Panc1 (cell line): ENCODE results near the gene CUL5. TPM values are rescaled to one million over a fixed set of nuclear protein-coding genes. Genes with fewer than 3 reads are reported as not detected.

Experiments used
- ATAC-seq: fragments of 200-7000 bp; cut with Tn5 transposase; 2 replicates; pipeline ENCODE4 v1.9.1; 2020; ENCODE audit warnings: mild to moderate bottlenecking, moderate library complexity
- BruUV-seq: library from RNA; stranded (reverse); fragments of 400-500 nt; replicated peaks from 2 replicates; lab custom pipeline; 2021; lab: Mats Ljungman, UMichigan
- CTCF ChIA-PET: fragments of 300-600 bp; sonication (Branson Sonifier 250); formaldehyde crosslinking; loops from one replicate; lab custom pipeline; 2022; ENCODE audit warnings: antibody characterized with exemption; lab: Charles Lee
- POLR2A ChIA-PET: fragments of 300-600 bp; sonication (Branson Sonifier 250); formaldehyde crosslinking; loops from one replicate; lab custom pipeline; 2022; ENCODE audit warnings: antibody characterized with exemption; lab: Charles Lee
- DNase-seq: peaks from one replicate; pipeline ENCODE4 v3.0.0-alpha.2; 2010; ENCODE audit warnings: low read depth, low spot score
- H3K27ac ChIP-seq: 2 replicates; pipeline ENCODE4 v1.5.1; 2011; ENCODE audit warnings: mild to moderate bottlenecking, low read length, inconsistent platforms
- H3K27me3 ChIP-seq: fragments of 200-500 bp; sonication (Bioruptor generic); 2 replicates; pipeline ENCODE4 v1.6.0; 2014; ENCODE audit warnings: low read length, inconsistent platforms; ENCODE audit not compliant: control insufficient read depth, insufficient read depth
- H3K36me3 ChIP-seq: fragments of 200-500 bp; sonication (Bioruptor generic); 2 replicates; pipeline ENCODE4 v1.5.1; 2014; ENCODE audit warnings: inconsistent platforms, mild to moderate bottlenecking, low read length, moderate library complexity; ENCODE audit not compliant: control insufficient read depth, insufficient read depth
- H3K4me1 ChIP-seq: 2 replicates; pipeline ENCODE4 v1.5.1; 2011; ENCODE audit warnings: inconsistent platforms, mild to moderate bottlenecking, low read length, moderate library complexity; ENCODE audit not compliant: control insufficient read depth, insufficient read depth
- H3K4me3 ChIP-seq, 2 experiments: 2 replicates each; pipeline ENCODE4 v1.5.1; 2011 to 2012; ENCODE audit warnings: low read depth in 2 of 2, low read length in 2 of 2, mild to moderate bottlenecking in 2 of 2, inconsistent platforms in 1 of 2, moderate library complexity in 1 of 2
- H3K9me3 ChIP-seq: fragments of 200-500 bp; sonication (Bioruptor generic); 2 replicates; pipeline ENCODE4 v1.5.1; 2014; ENCODE audit warnings: low read depth, mild to moderate bottlenecking, inconsistent platforms, low read length, moderate library complexity; ENCODE audit not compliant: control insufficient read depth, insufficient read depth
- POLR2AphosphoS5 ChIP-seq: IDR thresholded peaks from 2 replicates; pipeline ENCODE4 v1.6.1; 2012; ENCODE audit warnings: mild to moderate bottlenecking, low read depth, low read length, moderate library complexity
- SIN3A ChIP-seq: IDR thresholded peaks from 2 replicates; pipeline ENCODE4 v1.6.1; 2012; ENCODE audit warnings: low read depth, mild to moderate bottlenecking, low read length, moderate library complexity, borderline replicate concordance; ENCODE audit not compliant: insufficient read depth
- TCF7L2 ChIP-seq: IDR thresholded peaks from 2 replicates; pipeline ENCODE4 v1.6.1; 2011; ENCODE audit warnings: mild to moderate bottlenecking, low read depth, low read length, inconsistent platforms
- in situ Hi-C: cut with HindIII; loops from 2 replicates; pipeline ENCODE4 v1.10.0; 2016; ENCODE audit warnings: low sequenced_read_pairs, low pct_unique_long_range_greater_than_20kb
- intact Hi-C: fragments of 100-400 bp; cut with micrococcal nuclease; formaldehyde crosslinking; loops from one replicate; pipeline ENCODE4 v1.10.0; 2022; ENCODE audit not compliant: unreplicated experiment
- total RNA-seq: library from RNA; stranded (reverse); gene quantifications from one replicate; pipeline ENCODE4 v1.2.1, GENCODE V29; 2021; ENCODE audit not compliant: unreplicated experiment
- TF ChIP-seq, protein P1 (sequence below): fragments of 450-650 bp; IDR thresholded peaks from 2 replicates; pipeline ENCODE4 v1.5.1; 2017; ENCODE audit warnings: mild to moderate bottlenecking
- TF ChIP-seq, protein P2 (sequence below), 2 experiments: IDR thresholded peaks; 2 replicates each; pipeline ENCODE4 v1.6.1; 2011 to 2012; ENCODE audit warnings: low read depth in 2 of 2, control low read depth in 1 of 2, low read length in 1 of 2, mild to moderate bottlenecking in 1 of 2, moderate library complexity in 1 of 2; ENCODE audit not compliant: insufficient read depth in 1 of 2

Gene CUL5
- total RNA-seq, 1 experiment from 2014 or later = 56.5 TPM

DNA sequence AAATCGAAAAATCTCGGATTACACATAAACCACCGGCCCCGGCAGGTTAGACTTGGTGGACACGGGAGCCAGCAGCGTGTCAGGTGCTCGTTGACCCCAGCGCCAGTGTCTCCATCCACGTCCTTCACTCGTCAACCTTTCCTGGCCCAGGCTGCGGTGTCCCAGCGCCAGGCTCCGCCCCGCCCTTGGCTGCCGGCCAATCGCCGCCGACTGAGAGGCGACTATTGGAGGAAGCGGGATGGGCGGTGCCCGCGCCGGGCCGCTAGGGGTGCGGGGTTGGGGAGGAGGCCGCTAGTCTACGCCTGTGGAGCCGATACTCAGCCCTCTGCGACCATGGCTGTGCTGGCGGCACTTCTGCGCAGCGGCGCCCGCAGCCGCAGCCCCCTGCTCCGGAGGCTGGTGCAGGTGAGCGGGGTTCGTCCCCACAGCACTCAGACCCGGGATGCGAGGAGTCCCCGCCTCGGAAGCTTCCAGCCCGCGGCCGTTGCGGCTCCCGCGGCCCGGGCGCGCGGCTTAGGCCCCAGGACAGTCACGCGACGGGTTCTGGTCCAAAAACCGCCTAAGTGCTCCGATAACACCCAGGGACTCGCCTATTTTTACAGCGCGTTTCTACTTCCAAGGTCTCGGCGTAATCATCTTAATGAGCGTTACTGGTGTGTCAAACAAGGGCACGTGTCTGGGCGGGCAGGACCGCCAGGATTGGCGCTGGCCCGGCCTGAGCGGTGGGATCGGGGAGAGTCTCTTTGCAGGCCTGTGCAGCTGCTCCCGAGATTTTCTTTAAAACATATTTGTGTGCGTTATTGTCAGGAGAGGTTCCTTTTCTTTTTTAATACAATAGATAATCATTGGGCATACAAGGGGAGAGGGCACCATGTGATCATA lies 112.8 kb downstream of the CUL5 start, which contains the start of gene ACAT1:
ACAT1 (plus strand) TSS at position 294 of the 882 bp plus-strand sequence; CDS start at position 334, 40 bp downstream.
- CTCF ChIA-PET = interaction anchor here (0.7 kb wide), 2 partner anchors 38 to 78 kb away, joined by 3 to 5 read pairs; no protein-coding TSS in a partner anchor
- no peaks in the 10 kb centered on the region for H3K27me3 ChIP-seq
- H3K27ac ChIP-seq = peak within 1 kb of the TSS; percentile 86
- H3K4me1 ChIP-seq = peaks cover 23% of the 10 kb centered on the region
- in situ Hi-C loops = no loop called here
- no peaks in the 10 kb centered on the region; the same call in 1 of the 2 replicates for H3K36me3 ChIP-seq
- peak; percentile 91 for TF ChIP-seq POLR2AphosphoS5
- TF ChIP-seq, protein P1, sequence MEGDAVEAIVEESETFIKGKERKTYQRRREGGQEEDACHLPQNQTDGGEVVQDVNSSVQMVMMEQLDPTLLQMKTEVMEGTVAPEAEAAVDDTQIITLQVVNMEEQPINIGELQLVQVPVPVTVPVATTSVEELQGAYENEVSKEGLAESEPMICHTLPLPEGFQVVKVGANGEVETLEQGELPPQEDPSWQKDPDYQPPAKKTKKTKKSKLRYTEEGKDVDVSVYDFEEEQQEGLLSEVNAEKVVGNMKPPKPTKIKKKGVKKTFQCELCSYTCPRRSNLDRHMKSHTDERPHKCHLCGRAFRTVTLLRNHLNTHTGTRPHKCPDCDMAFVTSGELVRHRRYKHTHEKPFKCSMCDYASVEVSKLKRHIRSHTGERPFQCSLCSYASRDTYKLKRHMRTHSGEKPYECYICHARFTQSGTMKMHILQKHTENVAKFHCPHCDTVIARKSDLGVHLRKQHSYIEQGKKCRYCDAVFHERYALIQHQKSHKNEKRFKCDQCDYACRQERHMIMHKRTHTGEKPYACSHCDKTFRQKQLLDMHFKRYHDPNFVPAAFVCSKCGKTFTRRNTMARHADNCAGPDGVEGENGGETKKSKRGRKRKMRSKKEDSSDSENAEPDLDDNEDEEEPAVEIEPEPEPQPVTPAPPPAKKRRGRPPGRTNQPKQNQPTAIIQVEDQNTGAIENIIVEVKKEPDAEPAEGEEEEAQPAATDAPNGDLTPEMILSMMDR = no peak
- peak; percentile 89 for TF ChIP-seq SIN3A
- BruUV-seq = no TSS peak
- POLR2A ChIA-PET = interaction anchor here (0.6 to 0.7 kb wide), 2 partner anchors 9 to 209 kb away, joined by 4 to 6 read pairs; no protein-coding TSS in a partner anchor
- peak within 1 kb of the TSS; percentile 72 to 92 for H3K4me3 ChIP-seq
- DNase-seq (peak; percentile 65), ATAC-seq (peak; percentile 97)
- intact Hi-C loops = no loop called here
- no peaks in the 10 kb centered on the region for H3K9me3 ChIP-seq

DNA sequence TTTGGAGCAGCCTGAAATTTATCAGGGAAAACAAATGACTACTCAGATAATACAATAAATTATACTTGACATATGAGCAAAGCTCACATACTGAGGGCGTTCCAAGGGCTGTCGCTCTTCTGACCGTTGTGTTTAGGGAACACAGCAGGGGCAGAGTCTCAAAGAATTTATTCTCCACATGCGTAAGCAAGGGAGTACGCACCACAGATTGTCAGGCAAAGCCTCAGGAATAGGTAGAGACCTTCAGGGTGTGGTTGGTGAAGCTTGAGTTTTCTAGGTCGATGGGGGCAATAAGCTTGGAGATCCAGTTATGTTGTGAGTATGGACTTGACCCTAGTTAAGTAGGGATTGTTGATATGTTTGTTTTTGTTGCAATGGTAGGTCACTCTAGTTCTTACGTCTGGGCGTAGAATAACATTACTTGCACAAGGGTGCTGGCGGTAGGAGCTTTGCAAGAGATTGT lies 113.5 kb downstream of the CUL5 start:
- Histone ChIP-seq H3K4me3 (peak overlapping the region; percentile 72 to 92), H3K9me3 (no peaks in the 10 kb centered on the region), H3K27me3 (no peaks in the 10 kb centered on the region), H3K27ac (peak overlapping the region; percentile 86), H3K36me3 (no peaks in the 10 kb centered on the region; the same call in 1 of the 2 replicates), H3K4me1 (peaks cover 23% of the 10 kb centered on the region)
- no peak for TF ChIP-seq POLR2AphosphoS5
- TF ChIP-seq, protein P1 = no peak
- TF ChIP-seq TCF7L2 = no peak
- TF ChIP-seq, protein P2, sequence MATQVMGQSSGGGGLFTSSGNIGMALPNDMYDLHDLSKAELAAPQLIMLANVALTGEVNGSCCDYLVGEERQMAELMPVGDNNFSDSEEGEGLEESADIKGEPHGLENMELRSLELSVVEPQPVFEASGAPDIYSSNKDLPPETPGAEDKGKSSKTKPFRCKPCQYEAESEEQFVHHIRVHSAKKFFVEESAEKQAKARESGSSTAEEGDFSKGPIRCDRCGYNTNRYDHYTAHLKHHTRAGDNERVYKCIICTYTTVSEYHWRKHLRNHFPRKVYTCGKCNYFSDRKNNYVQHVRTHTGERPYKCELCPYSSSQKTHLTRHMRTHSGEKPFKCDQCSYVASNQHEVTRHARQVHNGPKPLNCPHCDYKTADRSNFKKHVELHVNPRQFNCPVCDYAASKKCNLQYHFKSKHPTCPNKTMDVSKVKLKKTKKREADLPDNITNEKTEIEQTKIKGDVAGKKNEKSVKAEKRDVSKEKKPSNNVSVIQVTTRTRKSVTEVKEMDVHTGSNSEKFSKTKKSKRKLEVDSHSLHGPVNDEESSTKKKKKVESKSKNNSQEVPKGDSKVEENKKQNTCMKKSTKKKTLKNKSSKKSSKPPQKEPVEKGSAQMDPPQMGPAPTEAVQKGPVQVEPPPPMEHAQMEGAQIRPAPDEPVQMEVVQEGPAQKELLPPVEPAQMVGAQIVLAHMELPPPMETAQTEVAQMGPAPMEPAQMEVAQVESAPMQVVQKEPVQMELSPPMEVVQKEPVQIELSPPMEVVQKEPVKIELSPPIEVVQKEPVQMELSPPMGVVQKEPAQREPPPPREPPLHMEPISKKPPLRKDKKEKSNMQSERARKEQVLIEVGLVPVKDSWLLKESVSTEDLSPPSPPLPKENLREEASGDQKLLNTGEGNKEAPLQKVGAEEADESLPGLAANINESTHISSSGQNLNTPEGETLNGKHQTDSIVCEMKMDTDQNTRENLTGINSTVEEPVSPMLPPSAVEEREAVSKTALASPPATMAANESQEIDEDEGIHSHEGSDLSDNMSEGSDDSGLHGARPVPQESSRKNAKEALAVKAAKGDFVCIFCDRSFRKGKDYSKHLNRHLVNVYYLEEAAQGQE (IDR thresholded peaks at IDR 0.05; ENCODE audit: insufficient read depth in 1 of 2, low read depth in 2 of 2, low read length in 1 of 2) = no peak
- no peak for TF ChIP-seq SIN3A
- BruUV-seq = no TSS peak
- POLR2A ChIA-PET = interaction anchor here (0.6 kb wide), 1 partner anchor 9 kb away, joined by 6 read pairs; no protein-coding TSS in a partner anchor
- ATAC-seq (no peak; the same call in 1 of the 2 replicates), DNase-seq (no peak)
- intact Hi-C loops (no loop called here), in situ Hi-C loops (no loop called here)
- CTCF ChIA-PET = interaction anchor here (0.5 to 0.8 kb wide), 2 partner anchors 37 to 113 kb away, joined by 3 to 4 read pairs; no protein-coding TSS in a partner anchor
